HCT116 (cell line): ENCODE measurements around the gene HPDL. TPM values are rescaled to one million over a fixed set of nuclear protein-coding genes. Genes with fewer than 3 reads are reported as not detected.

Experiments
- ATAC-seq: fragments of 200-7000 bp; cut with Tn5 transposase; 2 replicates; pipeline ENCODE4 v1.9.1; 2020; ENCODE audit warnings: mild to moderate bottlenecking, moderate library complexity
- BruUV-seq: library from RNA; stranded (reverse); fragments of 400-500 nt; replicated peaks from 2 replicates; lab custom pipeline; 2021; lab: Mats Ljungman, UMichigan
- CTCF ChIA-PET: fragments of 300-600 bp; sonication (Branson Sonifier 250); formaldehyde crosslinking; loops from one replicate; lab custom pipeline; 2021; ENCODE audit warnings: antibody characterized with exemption; lab: Charles Lee
- POLR2A ChIA-PET: fragments of 300-600, 350-600 bp; sonication (Branson Sonifier 250); formaldehyde crosslinking; loops from one replicate; lab custom pipeline; 2021; ENCODE audit warnings: antibody characterized with exemption; lab: Charles Lee
- RAD21 ChIA-PET, 2 experiments: fragments of 300-600 bp; sonication (Branson Sonifier 250); formaldehyde crosslinking; loops; one replicate each; lab custom pipeline; 2023; ENCODE audit warnings: low total read pairs in 2 of 2; ENCODE audit not compliant: uncharacterized antibody in 2 of 2, unreplicated experiment in 2 of 2, low non-redundant PET in 1 of 2; lab: Charles Lee
- DNase-seq: peaks from one replicate; pipeline ENCODE4 v3.0.0-alpha.2; 2010; ENCODE audit warnings: low read depth, low spot score
- H2AFZ ChIP-seq: fragments of 200-600 bp; shearing (Covaris generic), sonication (generic); 2 replicates; pipeline ENCODE4 v1.6.1; 2017; ENCODE audit warnings: low read depth, mixed run types, mixed read lengths, antibody characterized with exemption, low read length; ENCODE audit not compliant: poor library complexity, severe bottlenecking
- H3K27ac ChIP-seq: 2 replicates; pipeline ENCODE4 v1.5.1; 2012; ENCODE audit warnings: low read depth, low read length
- H3K27me3 ChIP-seq: fragments of 200-600 bp; sonication (generic); 2 replicates; pipeline ENCODE4 v1.6.1; 2016; ENCODE audit warnings: mixed run types, low read length, mixed read lengths; ENCODE audit not compliant: insufficient read depth
- H3K36me3 ChIP-seq, 2 experiments: fragments of 200-500 bp in 1 of 2; fragments of 200-600 bp in 1 of 2; sonication (Bioruptor generic) in 1 of 2; sonication (generic) in 1 of 2; 2 replicates each; pipeline versions ENCODE4 v1.5.1 to v1.6.1; 2014 to 2016; ENCODE audit warnings: low read length in 2 of 2, inconsistent platforms in 1 of 2, mixed read lengths in 1 of 2, mixed run types in 1 of 2; ENCODE audit not compliant: insufficient read depth in 2 of 2, control insufficient read depth in 1 of 2
- H3K4me1 ChIP-seq, 2 experiments: fragments of 200-600 bp in 1 of 2; sonication (generic) in 1 of 2; 2 replicates each; pipeline versions ENCODE4 v1.5.1 to v1.6.1; 2012 to 2017; ENCODE audit warnings: low read length in 2 of 2, inconsistent platforms in 1 of 2, mild to moderate bottlenecking in 1 of 2, mixed read lengths in 1 of 2, mixed run types in 1 of 2, moderate library complexity in 1 of 2; ENCODE audit not compliant: insufficient read depth in 2 of 2, control insufficient read depth in 1 of 2
- H3K4me2 ChIP-seq: fragments of 200-600 bp; sonication (generic); 2 replicates; pipeline ENCODE4 v1.6.1; 2017; ENCODE audit warnings: mixed run types, low read length, mixed read lengths
- H3K4me3 ChIP-seq, 2 experiments: fragments of 200-600 bp in 1 of 2; sonication (generic) in 1 of 2; replicated peaks in 1 of 2; 2 replicates each; pipeline ENCODE4 v1.5.1; 2011 to 2016; ENCODE audit warnings: low read length in 2 of 2, control low read depth in 1 of 2, low read depth in 1 of 2, mild to moderate bottlenecking in 1 of 2, mixed read lengths in 1 of 2, mixed run types in 1 of 2
- H3K79me2 ChIP-seq: fragments of 200-600 bp; sonication (generic); 2 replicates; pipeline ENCODE4 v1.6.1; 2017; ENCODE audit warnings: mild to moderate bottlenecking, mixed run types, low read length, moderate library complexity, mixed read lengths; ENCODE audit not compliant: insufficient read depth
- H3K9ac ChIP-seq: fragments of 200-600 bp; sonication (generic); 2 replicates; pipeline ENCODE4 v1.6.1; 2016; ENCODE audit warnings: low read length, mixed read lengths
- H3K9me2 ChIP-seq: fragments of 200-600 bp; sonication (generic), shearing (Covaris generic); 2 replicates; pipeline ENCODE4 v1.6.1; 2017; ENCODE audit warnings: mixed run types, mild to moderate bottlenecking, moderate library complexity; ENCODE audit not compliant: insufficient read depth
- H3K9me3 ChIP-seq, 2 experiments: fragments of 200-500 bp in 1 of 2; fragments of 200-600 bp in 1 of 2; sonication (Bioruptor generic) in 1 of 2; sonication (generic) in 1 of 2; 2 replicates each; pipeline ENCODE4 v1.6.1; 2014 to 2017; ENCODE audit warnings: low read length in 2 of 2, mixed read lengths in 2 of 2, inconsistent platforms in 1 of 2, low read depth in 1 of 2, mild to moderate bottlenecking in 1 of 2, mixed run types in 1 of 2, moderate library complexity in 1 of 2; ENCODE audit not compliant: control insufficient read depth in 1 of 2, insufficient read depth in 1 of 2
- H4K20me1 ChIP-seq: fragments of 200-600 bp; sonication (generic), shearing (Covaris generic); 2 replicates; pipeline ENCODE4 v1.6.1; 2017; ENCODE audit warnings: mixed run types, mild to moderate bottlenecking, moderate library complexity; ENCODE audit not compliant: insufficient read depth
- CBX3 ChIP-seq: IDR thresholded peaks from 2 replicates; pipeline ENCODE4 v1.6.1; 2012; ENCODE audit warnings: low read depth
- CEBPB ChIP-seq: IDR thresholded peaks from 2 replicates; pipeline ENCODE4 v1.6.1; 2012; ENCODE audit warnings: low read depth
- EZH2 ChIP-seq: fragments of 200-600 bp; sonication (generic); IDR thresholded peaks from 2 replicates; pipeline ENCODE4 v1.6.1; 2017; ENCODE audit warnings: antibody characterized with exemption, mixed run types
- EZH2phosphoT487 ChIP-seq: fragments of 200-600 bp; IDR thresholded peaks from 2 replicates; pipeline ENCODE4 v1.6.1; 2018; ENCODE audit warnings: antibody characterized with exemption, borderline replicate concordance
- FOSL1 ChIP-seq: IDR thresholded peaks from 2 replicates; pipeline ENCODE4 v1.6.1; 2012; ENCODE audit warnings: low read depth
- JUND ChIP-seq: IDR thresholded peaks from 2 replicates; pipeline ENCODE4 v1.6.1; 2012
- POLR2A ChIP-seq: IDR thresholded peaks from 2 replicates; pipeline ENCODE4 v1.7.0; 2011; ENCODE audit warnings: borderline replicate concordance; ENCODE audit not compliant: insufficient read depth, insufficient read length; ENCODE audit errors: extremely low read depth
- POLR2AphosphoS5 ChIP-seq: IDR thresholded peaks from 2 replicates; pipeline ENCODE4 v1.6.1; 2011; ENCODE audit warnings: mild to moderate bottlenecking, low read depth, low read length, moderate library complexity
- RAD21 ChIP-seq: IDR thresholded peaks from 2 replicates; pipeline ENCODE4 v1.6.1; 2012; ENCODE audit warnings: low read depth, mild to moderate bottlenecking
- SIN3A ChIP-seq: IDR thresholded peaks from 2 replicates; pipeline ENCODE4 v1.6.1; 2012; ENCODE audit warnings: low read depth
- SRF ChIP-seq: IDR thresholded peaks from 2 replicates; pipeline ENCODE4 v1.6.1; 2012; ENCODE audit warnings: low read depth
- TCF7L2 ChIP-seq: IDR thresholded peaks from 2 replicates; pipeline ENCODE4 v1.7.0; 2011; ENCODE audit warnings: borderline replicate concordance, inconsistent platforms; ENCODE audit not compliant: insufficient read depth, insufficient read length; ENCODE audit errors: extremely low read depth
- ZFX ChIP-seq: fragments of 450-650 bp; IDR thresholded peaks from 2 replicates; pipeline ENCODE4 v1.6.1; 2017
- intact Hi-C: fragments of 100-400 bp; cut with micrococcal nuclease; formaldehyde crosslinking; loops from 2 replicates; pipeline ENCODE4 v1.10.0; 2022
- total RNA-seq: library from RNA; stranded (reverse); gene quantifications from one replicate; pipeline ENCODE4 v1.2.1, GENCODE V29; 2021; ENCODE audit not compliant: unreplicated experiment
- TF ChIP-seq, protein P1 (sequence below), 3 experiments: fragments of 200-600 bp in 1 of 3; sonication (generic) in 1 of 3; IDR thresholded peaks in 2 of 3; conservative IDR thresholded peaks in 1 of 3; 2 replicates each; pipeline ENCODE4 v1.5.1; 2012 to 2017; ENCODE audit warnings: low read depth in 2 of 3, low read length in 2 of 3, antibody characterized with exemption in 1 of 3, borderline replicate concordance in 1 of 3, control low read depth in 1 of 3, mild to moderate bottlenecking in 1 of 3, mixed read lengths in 1 of 3, mixed run types in 1 of 3, moderate library complexity in 1 of 3; ENCODE audit not compliant: insufficient read depth in 1 of 3
- TF ChIP-seq, protein P2 (sequence below): IDR thresholded peaks from 2 replicates; pipeline ENCODE4 v1.6.1; 2012

HPDL gene
- total RNA-seq, 1 experiment from 2014 or later, result not detected

DNA sequence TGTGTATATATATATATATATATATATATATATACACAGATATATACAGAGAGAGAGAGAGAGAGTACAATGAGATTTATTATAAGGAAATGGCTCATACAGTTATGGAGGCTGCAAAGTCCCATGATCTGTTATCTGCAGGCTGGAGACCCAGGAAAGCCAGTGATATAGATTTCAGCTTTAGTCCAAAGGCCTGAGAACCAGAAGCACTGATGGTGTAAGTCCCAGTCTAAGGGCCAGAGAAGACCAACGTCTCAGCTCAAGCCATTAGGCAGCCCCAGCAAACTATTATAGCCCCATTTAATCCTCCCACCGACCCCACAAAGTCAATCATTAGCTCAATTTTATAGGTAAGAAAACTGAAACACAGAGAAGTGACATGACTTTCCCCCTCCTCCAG lies 35.0 kb upstream of the HPDL start (continued):
- TF ChIP-seq, protein P1, sequence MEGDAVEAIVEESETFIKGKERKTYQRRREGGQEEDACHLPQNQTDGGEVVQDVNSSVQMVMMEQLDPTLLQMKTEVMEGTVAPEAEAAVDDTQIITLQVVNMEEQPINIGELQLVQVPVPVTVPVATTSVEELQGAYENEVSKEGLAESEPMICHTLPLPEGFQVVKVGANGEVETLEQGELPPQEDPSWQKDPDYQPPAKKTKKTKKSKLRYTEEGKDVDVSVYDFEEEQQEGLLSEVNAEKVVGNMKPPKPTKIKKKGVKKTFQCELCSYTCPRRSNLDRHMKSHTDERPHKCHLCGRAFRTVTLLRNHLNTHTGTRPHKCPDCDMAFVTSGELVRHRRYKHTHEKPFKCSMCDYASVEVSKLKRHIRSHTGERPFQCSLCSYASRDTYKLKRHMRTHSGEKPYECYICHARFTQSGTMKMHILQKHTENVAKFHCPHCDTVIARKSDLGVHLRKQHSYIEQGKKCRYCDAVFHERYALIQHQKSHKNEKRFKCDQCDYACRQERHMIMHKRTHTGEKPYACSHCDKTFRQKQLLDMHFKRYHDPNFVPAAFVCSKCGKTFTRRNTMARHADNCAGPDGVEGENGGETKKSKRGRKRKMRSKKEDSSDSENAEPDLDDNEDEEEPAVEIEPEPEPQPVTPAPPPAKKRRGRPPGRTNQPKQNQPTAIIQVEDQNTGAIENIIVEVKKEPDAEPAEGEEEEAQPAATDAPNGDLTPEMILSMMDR (IDR thresholded peaks at IDR 0.05 in 2 of 3, conservative IDR thresholded peaks at IDR 0.05 in 1 of 3; ENCODE audit: borderline replicate concordance in 1 of 3, insufficient read depth in 1 of 3, low read depth in 2 of 3, low read length in 2 of 3), result no peak
- TF ChIP-seq POLR2AphosphoS5, result no peak
- TF ChIP-seq CEBPB, result no peak
- no peak for TF ChIP-seq JUND
- TF ChIP-seq ZFX, result no peak
- no peak for TF ChIP-seq RAD21

DNA sequence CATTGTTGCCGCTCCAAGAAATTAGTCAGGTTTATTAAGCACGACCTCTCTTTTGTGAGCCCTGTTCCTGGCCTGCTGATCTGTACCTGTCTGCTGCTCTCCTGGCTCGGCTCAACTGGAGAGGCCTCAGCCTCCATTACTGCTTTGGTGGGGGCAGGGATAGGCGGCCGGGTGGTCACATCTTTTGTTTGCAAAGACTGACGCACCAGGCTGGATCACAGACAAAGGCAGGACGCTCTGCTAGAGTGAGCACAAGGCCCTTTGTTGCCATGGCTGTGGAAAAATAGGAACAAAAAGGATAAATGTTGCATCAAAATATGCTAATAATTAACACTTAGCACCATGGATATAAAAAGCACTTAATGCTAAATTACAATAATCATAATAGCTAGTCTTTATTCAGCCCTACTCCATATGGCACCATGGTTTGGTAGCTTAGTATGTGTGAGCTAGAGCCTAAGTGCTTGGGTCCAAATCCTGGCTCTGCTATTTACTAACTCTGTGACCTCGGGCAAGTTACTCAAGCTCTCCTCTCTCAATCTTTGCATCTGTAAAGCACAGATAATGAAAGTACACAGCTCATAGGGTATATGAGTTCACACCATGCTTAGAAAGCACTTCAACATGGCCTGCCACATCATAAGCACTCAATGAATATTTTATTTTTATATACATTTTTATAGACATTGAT lies 28.9 kb upstream of the HPDL start:
- Histone ChIP-seq H3K4me2 (no peak overlapping the region), H4K20me1 (no peaks in the 10 kb centered on the region), H3K79me2 (no peaks in the 10 kb centered on the region), H3K27me3 (no peaks in the 10 kb centered on the region), H3K9ac (no peak overlapping the region), H3K36me3 (no peaks in the 10 kb centered on the region), H3K9me3 (no peaks in the 10 kb centered on the region), H3K4me1 (peaks cover 0 to 5% of the 10 kb centered on the region in 2 experiments; a peak in 2 of 4 replicates), H3K27ac (no peak overlapping the region), H3K4me3 (no peak overlapping the region), H3K9me2 (no peaks in the 10 kb centered on the region), H2AFZ (no peak overlapping the region)
- ChIA-PET RAD21 (no interaction called here), POLR2A (interaction anchor here (0.9 to 1.3 kb wide), 2 partner anchors 286 to 576 kb away, joined by 4 to 5 read pairs; partner anchors contain the start of gene UROD), CTCF (interaction anchor here (7.8 kb wide), 1 partner anchor 282 kb away, joined by 214 read pairs; the partner anchor contains the start of genes HECTD3 and UROD)
- ATAC-seq (no peak), DNase-seq (no peak)
- no TSS peak for BruUV-seq
- intact Hi-C loops, result no loop called here
- TF ChIP-seq EZH2phosphoT487 (no peak), RAD21 (no peak), POLR2A (no peak), SRF (no peak), CEBPB (no peak), ZFX (no peak), CBX3 (no peak), JUND (no peak), SIN3A (no peak), EZH2 (no peak), TCF7L2 (no peak), FOSL1 (no peak)
- TF ChIP-seq, protein P1 (IDR thresholded peaks at IDR 0.05 in 2 of 3, conservative IDR thresholded peaks at IDR 0.05 in 1 of 3; ENCODE audit: borderline replicate concordance in 1 of 3, insufficient read depth in 1 of 3, low read depth in 2 of 3, low read length in 2 of 3), result no peak
- TF ChIP-seq, protein P2, sequence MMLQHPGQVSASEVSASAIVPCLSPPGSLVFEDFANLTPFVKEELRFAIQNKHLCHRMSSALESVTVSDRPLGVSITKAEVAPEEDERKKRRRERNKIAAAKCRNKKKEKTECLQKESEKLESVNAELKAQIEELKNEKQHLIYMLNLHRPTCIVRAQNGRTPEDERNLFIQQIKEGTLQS, result no peak
